Muscle layer of duodenum (tissue), 2 donors: ENCODE measurements around the gene PCDHGC3.

Experiments
- H3K27ac ChIP-seq: one replicate; pipeline ENCODE4 v1.7.0; 2013; ENCODE audit warnings: mild to moderate bottlenecking, low read length
- H3K27me3 ChIP-seq: one replicate; pipeline ENCODE4 v1.7.0; 2013; ENCODE audit warnings: low read depth, mild to moderate bottlenecking, control low read depth, low read length
- H3K36me3 ChIP-seq, 2 donors: one replicate each; pipeline ENCODE4 v1.7.0; 2013; ENCODE audit warnings: low read length in 2 of 2, control low read depth in 1 of 2, mild to moderate bottlenecking in 1 of 2; ENCODE audit not compliant: insufficient read depth in 2 of 2, control insufficient read depth in 1 of 2
- H3K4me1 ChIP-seq, 2 donors: one replicate each; pipeline ENCODE4 v1.7.0; 2013; ENCODE audit warnings: low read length in 2 of 2, mild to moderate bottlenecking in 2 of 2, control low read depth in 1 of 2, moderate library complexity in 1 of 2; ENCODE audit not compliant: insufficient read depth in 2 of 2, control insufficient read depth in 1 of 2
- H3K4me3 ChIP-seq, 2 donors: one replicate each; pipeline ENCODE4 v1.7.0; 2013; ENCODE audit warnings: low read length in 2 of 2, low read depth in 1 of 2, mild to moderate bottlenecking in 1 of 2
- H3K9me3 ChIP-seq, 2 donors: one replicate each; pipeline ENCODE4 v1.7.0; 2013; ENCODE audit warnings: low read length in 2 of 2, control low read depth in 1 of 2, mild to moderate bottlenecking in 1 of 2; ENCODE audit not compliant: control insufficient read depth in 1 of 2
- donor health status: healthy.

The PCDHGC3 gene

GRCh38 chr5:141441571-141442170, 34.1 kb upstream of the PCDHGC3 start:
- Histone ChIP-seq H3K4me3 (peak overlapping the region in 1 of 2 donors; percentile 39), H3K27ac (no peak overlapping the region), H3K36me3 (peaks cover 0 to 3% of the 10 kb centered on the region in 2 donors), H3K27me3 (no peaks in the 10 kb centered on the region), H3K4me1 (no peaks in the 10 kb centered on the region), H3K9me3 (peaks cover 16 to 53% of the 10 kb centered on the region in 2 donors)

- Histone ChIP-seq H3K27ac (no peak overlapping the region), H3K27me3 (no peaks in the 10 kb centered on the region), H3K4me1 (no peaks in the 10 kb centered on the region), H3K36me3 (no peaks in the 10 kb centered on the region), H3K4me3 (no peak overlapping the region), H3K9me3 (no peaks in the 10 kb centered on the region)
These were observed 10.4 kb upstream of the PCDHGC3 start for GRCh38 chr5:141465351-141465750.

GRCh38 chr5:141476132-141476911, 556 bp downstream of the PCDHGC3 start:
- Histone ChIP-seq H3K4me3 (peak overlapping the region; percentile 66 to 94), H3K4me1 (peaks cover 5 to 38% of the 10 kb centered on the region in 2 donors), H3K27me3 (no peaks in the 10 kb centered on the region), H3K27ac (peak overlapping the region; percentile 95), H3K36me3 (no peaks in the 10 kb centered on the region), H3K9me3 (no peaks in the 10 kb centered on the region)

- Histone ChIP-seq H3K9me3 (no peaks in the 10 kb centered on the region), H3K4me1 (peaks cover 5 to 38% of the 10 kb centered on the region in 2 donors), H3K27me3 (no peaks in the 10 kb centered on the region), H3K27ac (no peak overlapping the region), H3K36me3 (no peaks in the 10 kb centered on the region), H3K4me3 (peak overlapping the region; percentile 66 to 94)
These were observed 1.3 kb downstream of the PCDHGC3 start for GRCh38 chr5:141477044-141477575.

GRCh38 chr5:141477815-141478214, 2.0 kb downstream of the PCDHGC3 start:
- H3K4me3 ChIP-seq: peak overlapping the region; percentile 66 to 94
- no peaks in the 10 kb centered on the region for H3K27me3 ChIP-seq
- H3K36me3 ChIP-seq: no peaks in the 10 kb centered on the region
- no peak overlapping the region for H3K27ac ChIP-seq
- no peaks in the 10 kb centered on the region for H3K9me3 ChIP-seq
- H3K4me1 ChIP-seq: peaks cover 5 to 38% of the 10 kb centered on the region in 2 donors

- no peaks in the 10 kb centered on the region for H3K36me3 ChIP-seq
- H3K9me3 ChIP-seq: no peaks in the 10 kb centered on the region
- H3K4me3 ChIP-seq: peak overlapping the region; percentile 66 to 94
- H3K27me3 ChIP-seq: no peaks in the 10 kb centered on the region
- peaks cover 5 to 44% of the 10 kb centered on the region in 2 donors for H3K4me1 ChIP-seq
- H3K27ac ChIP-seq: no peak overlapping the region
These were observed 2.7 kb downstream of the PCDHGC3 start for GRCh38 chr5:141478321-141478945.

- H3K4me3 ChIP-seq: peak overlapping the region; percentile 13 to 49
These were observed 4.0 kb downstream of the PCDHGC3 start for GRCh38 chr5:141479776-141480175.

GRCh38 chr5:141483902-141484301, 8.1 kb downstream of the PCDHGC3 start:
- no peaks in the 10 kb centered on the region for H3K27me3 ChIP-seq
- H3K4me3 ChIP-seq: no peak overlapping the region
- no peaks in the 10 kb centered on the region for H3K9me3 ChIP-seq

More at GRCh38 chr5:141479776-141480175, 4.0 kb downstream of the PCDHGC3 start:
- no peak overlapping the region for H3K27ac ChIP-seq
- H3K36me3 ChIP-seq: no peaks in the 10 kb centered on the region
- no peaks in the 10 kb centered on the region for H3K27me3 ChIP-seq
- H3K9me3 ChIP-seq: no peaks in the 10 kb centered on the region
- H3K4me1 ChIP-seq: peaks cover 5 to 57% of the 10 kb centered on the region in 2 donors

GRCh38 chr5:141484310-141484640, 8.5 kb downstream of the PCDHGC3 start:
- peak overlapping the region; percentile 46 to 48 for H3K4me3 ChIP-seq
- no peak overlapping the region for H3K27ac ChIP-seq
- H3K27me3 ChIP-seq: no peaks in the 10 kb centered on the region
- H3K4me1 ChIP-seq: peaks cover 7 to 49% of the 10 kb centered on the region in 2 donors
- H3K36me3 ChIP-seq: no peaks in the 10 kb centered on the region
- no peaks in the 10 kb centered on the region for H3K9me3 ChIP-seq

More at GRCh38 chr5:141483902-141484301, 8.1 kb downstream of the PCDHGC3 start:
- H3K36me3 ChIP-seq: no peaks in the 10 kb centered on the region
- no peak overlapping the region for H3K27ac ChIP-seq
- peaks cover 7 to 47% of the 10 kb centered on the region in 2 donors for H3K4me1 ChIP-seq

- peak within 1 kb of the TSS; percentile 46 to 48 for H3K4me3 ChIP-seq
- H3K36me3 ChIP-seq: peaks cover under 1 to 3% of the 10 kb centered on the region in 2 donors
- H3K27ac ChIP-seq: no peak within 1 kb of the TSS
- H3K9me3 ChIP-seq: no peaks in the 10 kb centered on the region
- no peaks in the 10 kb centered on the region for H3K27me3 ChIP-seq
- H3K4me1 ChIP-seq: peaks cover 7 to 49% of the 10 kb centered on the region in 2 donors
These were observed 9.0 kb downstream of the PCDHGC3 start, which contains the start of gene PCDHGC4 for GRCh38 chr5:141484641-141485311. Gene PCDHGC4 (plus strand): TSS chr5:141485030. CDS start chr5:141485174, 144 bp downstream.
